Mucosa of gallbladder (tissue), 1 donor: ENCODE results near the gene NOX5. TPM values are rescaled to one million over a fixed set of nuclear protein-coding genes. Genes with fewer than 3 reads are reported as not detected.
"Not testable (repeated sequence)": the region's sequence is repeated elsewhere in the genome, so short reads cannot be mapped to it uniquely, and the experiment has no call there.

Experiments
- DNase-seq: peaks from one replicate; pipeline ENCODE4 v3.0.0-alpha.2; 2020; ENCODE audit warnings: low spot score
- total RNA-seq: library from RNA; stranded (reverse); gene quantifications from one replicate; pipeline ENCODE4 v1.2.1, GENCODE V29; 2021
- donor health status: DM: no; HTN: no; CAD: no.

Gene NOX5
- total RNA-seq, 1 donor from 2014 or later, result 0.26 TPM

DNA sequence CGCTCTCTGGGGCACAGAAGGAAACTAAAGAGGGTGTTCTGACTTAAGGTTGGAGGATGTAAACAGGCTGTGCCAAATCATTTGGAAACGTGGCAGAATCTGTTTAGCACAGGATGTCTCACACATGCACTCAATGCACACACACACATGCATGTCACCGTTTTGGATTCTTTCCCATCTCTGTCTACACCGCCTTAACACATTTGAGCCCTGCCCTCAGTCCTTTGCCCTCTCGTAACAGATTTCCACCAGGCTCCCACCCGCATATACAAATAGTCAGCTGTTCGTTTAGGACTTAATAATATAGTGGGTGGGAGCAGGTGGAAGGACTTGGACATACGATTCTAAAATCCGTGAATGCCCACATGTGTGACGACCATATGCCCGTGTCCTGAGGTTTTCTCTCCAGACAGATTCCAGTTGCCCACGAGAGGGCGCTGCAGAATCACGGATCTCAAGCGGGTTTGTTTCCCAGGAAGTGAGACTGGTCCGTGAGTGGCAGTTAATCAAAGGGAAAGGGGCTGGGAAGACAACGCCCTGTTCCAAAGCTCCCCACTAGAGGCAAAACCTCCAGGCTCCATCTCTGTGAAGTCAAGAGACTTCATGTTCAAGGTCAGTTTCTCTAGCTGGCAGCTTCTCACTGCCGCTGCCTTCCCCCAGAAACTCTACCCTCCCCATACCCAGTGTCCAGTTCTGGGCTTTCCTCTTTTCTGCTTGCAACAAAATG is 44.5 kb downstream of the NOX5 start:
- DNase-seq, result peak; percentile 92

DNA sequence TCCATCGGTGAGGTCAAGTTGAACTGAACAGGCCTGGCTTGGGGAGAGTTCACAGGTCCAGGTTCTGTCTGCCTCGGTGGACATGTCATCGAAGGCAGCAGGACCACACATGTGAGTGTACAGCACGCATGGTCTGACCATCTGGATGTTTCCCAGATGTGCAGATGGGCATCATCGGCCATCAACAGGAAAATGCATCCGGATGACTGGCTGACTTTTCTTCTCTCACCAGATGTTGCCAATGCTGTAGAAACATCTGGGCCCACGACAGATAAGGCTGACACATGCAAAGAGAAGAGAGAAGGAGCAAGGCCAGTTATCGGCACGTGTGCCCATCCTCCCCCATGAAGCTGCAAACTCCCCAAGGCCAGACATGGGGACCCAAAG is 45.1 kb downstream of the NOX5 start:
- DNase-seq, result no peak

DNA sequence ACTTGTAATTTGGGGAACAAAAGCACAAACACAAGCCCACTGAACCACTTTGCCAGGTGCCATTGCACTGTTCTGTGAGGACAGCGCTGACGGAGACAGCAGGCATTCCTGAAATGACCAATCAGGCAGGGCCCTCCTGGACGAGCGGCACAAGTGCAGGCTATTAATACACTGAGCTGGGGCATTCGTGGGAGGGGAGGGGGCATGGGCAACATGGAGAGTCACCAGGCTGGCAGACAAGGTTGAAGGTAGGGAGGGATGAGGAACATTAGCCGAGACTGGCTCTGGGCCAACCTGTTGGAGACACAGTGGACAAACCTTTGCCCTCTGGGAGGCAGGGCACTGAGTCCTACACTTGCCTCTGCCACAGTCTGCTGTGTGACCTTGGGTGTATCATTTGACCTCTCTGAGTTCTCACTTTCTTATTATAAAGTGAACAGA is 45.6 kb downstream of the NOX5 start:
- DNase-seq, result peak; percentile 55

DNA sequence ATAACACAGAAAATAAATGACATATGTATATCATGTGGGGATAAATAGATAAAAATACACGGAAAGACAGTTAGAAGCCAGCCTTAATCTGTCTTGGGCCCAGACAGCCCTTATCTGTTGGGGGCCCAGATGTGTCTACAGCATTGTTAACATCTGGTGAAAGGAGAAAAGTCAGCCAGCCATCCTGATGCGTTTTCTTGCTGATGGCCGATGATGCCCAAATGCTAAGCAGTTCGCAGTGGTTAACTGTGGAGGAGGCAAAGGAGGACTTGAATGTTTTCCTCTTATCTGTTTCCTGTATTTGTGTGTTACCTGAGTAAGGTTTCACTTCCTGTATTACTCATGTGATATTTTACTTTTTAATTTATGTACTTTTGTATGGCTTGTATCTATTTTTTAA is 46.2 kb downstream of the NOX5 start:
- no peak for DNase-seq

DNA sequence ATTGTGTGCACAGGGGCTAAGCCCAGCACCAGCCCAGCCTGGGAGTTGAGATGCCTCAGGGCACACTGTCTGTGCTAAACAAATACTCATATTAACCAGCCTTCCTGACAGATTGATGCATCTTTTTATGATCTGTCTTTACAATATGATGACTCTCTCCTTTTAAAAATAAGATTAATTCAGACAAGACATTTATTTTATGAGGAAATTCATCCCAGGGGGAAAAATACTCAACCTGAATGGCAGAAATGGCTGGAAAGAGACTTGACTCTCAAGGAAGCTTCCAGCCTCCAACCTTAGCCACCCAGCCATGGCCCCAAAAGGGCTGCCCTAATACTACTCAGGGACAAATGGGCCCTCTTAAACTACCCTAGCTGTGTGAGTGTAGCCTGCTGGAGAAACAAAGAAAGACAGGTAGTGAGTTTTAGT is 46.9 kb downstream of the NOX5 start:
- DNase-seq, result no peak

DNA sequence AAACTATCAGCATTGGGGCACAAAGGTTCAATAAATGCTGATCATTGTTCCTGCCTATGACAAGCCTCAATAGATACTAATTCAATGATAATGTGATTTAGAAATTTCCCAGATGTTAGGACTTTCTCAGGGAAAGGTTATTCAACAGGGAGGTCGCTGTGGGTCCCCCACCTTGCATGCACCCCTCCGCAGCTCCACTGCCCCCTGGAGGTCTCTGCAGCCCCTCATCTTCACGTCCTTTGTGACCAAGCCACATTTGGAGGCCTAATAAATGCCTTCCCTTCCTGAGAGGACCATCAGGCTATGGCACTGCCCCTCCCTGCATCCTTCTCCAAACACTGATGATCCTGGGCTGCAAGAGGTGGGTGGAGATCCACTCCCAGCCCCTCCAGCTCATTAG is 50.2 kb downstream of the NOX5 start:
- no peak for DNase-seq

DNA sequence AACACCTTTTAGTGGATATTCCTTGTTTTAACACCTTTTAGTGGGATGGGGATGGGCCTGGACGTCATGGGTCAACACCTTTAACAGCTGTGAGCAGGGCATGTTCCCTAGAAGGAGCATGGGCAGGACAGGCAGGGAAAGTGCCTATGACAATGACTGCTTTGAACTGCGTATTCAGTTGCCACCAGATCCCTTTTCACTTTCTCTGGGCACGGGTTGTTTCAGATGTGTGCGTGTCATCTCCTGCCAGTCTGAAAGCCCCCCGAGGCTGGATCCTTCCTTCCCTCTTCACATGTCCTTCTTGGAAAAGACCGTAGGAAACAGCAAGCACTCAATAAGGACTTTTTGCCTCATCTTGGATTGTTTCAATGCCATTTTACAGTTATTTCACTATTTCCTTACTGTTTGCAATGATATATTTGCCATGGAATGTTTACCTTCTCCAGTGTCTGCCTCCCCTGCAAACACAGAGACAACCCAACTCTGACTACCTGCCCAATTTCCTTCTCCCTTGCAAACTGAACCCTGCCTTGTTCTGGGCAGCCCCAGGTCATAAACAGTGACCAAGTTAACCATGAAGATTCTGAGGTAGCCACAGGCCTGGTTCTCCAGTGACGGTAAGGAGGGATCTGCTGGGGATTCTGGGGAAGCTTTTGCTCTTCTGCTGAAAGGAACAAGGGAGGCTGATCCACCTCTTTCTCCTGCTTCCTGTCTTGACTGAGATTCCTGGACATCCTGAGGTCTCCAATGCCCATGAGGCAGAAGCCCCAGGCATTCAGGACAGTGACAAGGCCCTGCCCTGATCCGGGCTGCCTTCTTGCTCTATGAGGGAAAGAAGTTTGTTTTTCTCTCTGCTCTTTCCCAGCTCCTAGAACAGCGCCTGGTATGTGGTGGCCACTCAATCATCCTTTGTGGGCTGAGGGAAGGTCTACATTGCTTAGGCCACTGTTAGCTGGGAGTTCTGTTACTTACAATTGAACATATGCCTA is 51.8 kb downstream of the NOX5 start:
- no peak for DNase-seq

DNA sequence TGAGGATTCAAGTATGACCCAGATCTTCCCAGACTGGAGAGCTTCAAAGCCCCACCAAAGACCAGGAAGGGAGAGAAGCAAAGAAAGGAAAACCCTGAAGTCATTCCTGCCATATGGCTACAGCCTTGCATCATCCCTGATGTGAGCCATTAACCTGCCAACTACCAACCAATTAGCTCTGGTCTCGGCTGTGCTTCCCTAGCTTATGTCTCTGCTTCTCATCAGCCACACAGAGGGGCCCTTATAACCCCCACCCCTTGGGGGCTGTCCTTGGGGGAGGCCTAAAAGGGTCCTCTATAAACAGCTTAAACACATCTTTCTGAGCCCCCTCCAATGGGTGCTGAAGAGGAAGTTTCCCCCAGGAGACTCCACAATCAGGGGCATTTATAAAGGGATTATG is 52.8 kb downstream of the NOX5 start:
- DNase-seq, result no peak

DNA sequence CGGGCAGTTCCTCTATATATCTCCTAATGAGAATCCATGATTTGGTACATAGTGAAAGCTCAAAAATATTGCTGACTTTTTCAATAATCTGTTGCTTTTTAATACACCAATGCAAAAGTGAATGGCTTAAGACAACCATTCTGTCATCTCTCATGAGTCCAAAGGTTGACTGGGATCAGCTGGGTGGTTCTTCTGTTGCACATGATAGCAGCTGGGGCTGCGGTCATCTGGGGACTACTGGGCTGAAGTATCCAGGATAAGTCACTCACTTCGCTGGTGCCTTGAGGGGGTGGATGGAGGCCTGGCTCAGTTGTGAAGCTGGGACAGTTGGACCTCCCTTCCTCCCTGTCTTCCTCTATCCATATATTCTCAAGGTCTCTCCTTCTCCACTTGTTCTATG is 53.7 kb downstream of the NOX5 start:
- no peak for DNase-seq

DNA sequence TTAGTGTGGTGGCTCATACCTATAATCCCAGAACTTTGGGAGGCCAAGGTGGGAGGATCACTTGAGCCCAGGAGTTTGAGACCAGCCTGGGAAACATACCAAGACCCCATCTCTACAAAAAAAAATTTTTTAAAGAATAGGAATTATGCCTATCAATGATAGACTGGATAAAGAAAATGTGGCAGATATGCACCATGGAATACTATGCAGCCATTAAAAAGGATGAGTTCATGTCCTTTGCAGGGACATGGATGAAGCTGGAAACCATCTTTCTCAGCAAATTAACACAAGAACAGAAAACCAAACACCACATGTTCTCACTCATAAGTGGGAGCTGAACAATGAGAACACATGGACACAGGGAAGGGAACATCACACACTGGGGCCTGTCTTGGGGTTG is 54.8 kb downstream of the NOX5 start:
- DNase-seq, result not testable (repeated sequence)

DNA sequence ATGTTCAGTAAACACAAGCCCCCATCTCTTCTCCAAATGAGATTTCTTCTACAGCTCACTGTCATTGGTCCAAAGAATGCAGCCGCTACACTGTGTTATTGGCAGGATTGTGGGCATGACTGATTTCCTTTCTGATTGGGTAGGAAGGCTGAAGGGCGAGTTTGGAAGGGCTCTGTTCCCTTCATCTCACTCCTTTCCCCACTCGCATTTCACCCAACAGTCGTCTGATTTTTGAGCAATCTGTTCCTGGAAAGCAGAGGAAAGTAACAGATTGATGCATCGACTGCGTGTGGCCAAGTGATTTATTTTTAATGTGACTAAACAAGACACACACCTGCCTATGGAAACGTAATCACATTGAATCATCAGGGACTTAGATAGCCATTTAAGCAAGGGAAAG is 55.5 kb downstream of the NOX5 start:
- DNase-seq, result no peak

DNA sequence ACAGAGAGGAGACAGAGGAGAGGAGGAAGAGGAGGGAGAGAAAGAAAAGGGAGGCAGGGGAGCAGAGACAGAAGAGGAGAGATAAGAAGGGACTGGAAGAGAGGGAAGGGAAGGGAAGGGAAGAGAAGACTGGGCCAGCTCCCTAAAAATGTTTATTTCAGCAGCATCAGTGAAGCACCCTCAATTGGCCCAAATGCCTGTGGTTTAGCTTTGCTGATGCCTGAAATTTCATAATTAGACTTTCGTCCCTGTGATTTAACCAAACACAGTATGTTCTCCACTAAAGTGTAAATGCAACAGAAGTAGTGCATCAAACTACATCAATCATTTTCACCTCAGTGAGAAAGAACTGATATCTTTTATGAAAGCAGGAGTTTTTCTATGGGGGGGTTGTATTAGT is 55.9 kb downstream of the NOX5 start:
- no peak for DNase-seq

DNA sequence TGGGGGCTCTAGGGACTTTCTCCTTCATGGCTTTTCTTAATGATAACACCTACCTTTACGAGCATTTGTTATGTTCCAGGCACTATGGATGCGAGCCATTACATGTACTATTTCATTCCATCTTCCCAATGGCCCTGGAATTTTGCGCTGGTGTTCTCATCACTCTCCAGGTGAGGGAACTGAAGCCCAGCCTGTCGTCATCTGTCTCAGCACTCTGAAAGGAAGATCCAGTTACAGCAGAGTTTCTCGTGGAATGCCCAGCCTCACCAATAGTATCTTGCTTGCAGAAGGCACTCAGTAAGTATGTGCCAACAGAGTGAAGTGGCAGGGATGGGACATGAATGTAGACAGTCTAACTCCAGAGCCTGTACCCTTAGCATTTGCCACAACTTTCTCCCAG is 56.8 kb downstream of the NOX5 start:
- no peak for DNase-seq

DNA sequence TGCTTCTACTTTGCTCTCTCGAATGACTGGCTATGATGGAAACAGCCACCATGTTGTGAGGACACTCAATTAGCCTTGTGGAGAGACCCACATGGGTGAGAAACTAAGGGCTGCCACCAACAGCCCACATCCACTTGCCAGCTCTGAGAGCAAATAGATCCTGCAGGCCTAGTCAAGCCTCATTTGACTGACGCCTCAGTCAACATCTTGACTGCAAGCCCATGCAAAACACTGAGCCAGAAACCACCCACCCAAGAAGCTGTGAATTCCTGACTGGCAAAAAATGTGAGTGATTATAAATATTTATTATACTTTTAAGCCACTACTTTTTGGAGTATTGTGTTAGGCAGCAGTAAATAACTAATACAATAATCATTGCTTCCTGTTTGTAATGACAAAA is 58.4 kb downstream of the NOX5 start:
- no peak for DNase-seq

DNA sequence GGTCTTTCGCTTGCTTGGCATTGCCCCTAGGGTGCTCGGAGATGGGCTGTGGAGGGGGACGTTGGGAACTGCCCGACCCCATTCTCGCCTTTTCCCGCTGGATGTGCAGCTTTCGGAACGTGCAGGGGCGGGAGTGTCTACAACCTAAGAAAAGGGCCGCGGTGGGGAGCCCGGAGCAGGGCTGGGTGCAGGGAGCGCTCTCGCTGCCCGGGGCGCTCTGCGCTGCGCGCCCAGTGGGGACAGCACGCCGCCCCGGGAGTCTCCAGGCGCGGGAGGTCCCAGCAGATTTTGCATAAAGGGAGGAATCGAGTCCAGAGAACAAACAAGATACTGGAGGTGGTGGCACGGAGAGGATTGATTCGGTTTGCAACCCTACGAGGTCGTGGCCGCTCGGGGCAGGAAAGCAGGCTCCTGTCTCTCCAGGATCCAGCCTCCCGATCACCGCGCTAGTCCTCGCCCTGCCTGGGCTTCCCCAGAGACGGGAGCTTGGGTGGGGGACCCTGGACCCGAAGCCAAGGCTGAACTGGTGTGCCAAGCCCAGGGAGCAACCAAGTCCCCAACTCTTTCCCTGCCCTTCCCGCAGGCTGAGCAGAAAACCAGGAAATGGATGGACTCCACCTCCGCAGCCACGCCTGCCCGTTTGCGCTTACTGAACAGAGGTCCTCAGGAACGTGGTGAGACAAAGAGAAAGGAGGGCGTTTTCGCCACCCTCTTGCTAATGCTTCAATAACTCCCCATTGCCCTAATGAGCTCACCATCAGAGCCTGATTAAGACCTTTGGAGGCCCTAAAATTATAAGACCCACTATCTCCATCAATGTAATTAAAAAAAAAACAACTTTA is 59.7 kb downstream of the NOX5 start:
- DNase-seq, result peak; percentile 66

DNA sequence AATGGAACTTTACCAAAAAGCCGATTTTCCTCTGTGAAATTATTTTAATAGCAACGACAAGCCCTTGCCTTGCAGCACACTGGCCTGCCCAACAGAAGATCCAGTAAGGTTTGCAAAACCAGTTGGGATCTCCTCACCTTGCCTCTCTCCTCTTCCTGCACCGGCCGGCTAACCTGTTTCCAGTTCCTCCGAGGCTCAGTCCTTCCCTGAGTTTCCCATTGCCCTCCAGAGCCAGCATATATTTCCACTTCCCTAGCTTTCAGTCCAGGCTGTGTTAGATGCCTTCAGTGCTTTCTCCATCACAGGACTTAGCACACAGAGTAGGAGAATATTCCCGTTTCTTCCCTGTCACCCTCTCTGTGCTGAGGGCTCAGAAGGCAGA is 60.3 kb downstream of the NOX5 start:
- no peak for DNase-seq

DNA sequence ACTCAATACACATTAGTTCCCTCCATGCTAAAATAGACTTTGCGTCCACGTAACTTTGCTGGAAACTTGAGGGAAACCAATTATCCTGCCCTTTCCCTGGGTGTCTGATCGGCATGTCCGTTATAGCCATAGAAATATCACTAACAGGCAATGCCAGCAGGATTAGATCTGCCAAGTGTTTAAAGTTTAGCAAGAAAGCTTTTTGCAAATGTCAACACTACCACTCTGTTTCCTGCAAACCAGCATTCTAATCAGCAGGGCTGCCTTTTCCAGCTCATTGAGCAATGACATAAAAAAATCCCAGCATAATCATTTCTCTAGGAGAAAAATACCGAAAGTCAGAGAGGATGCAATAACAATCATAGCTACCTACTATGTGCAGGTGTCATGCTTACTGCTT is 60.9 kb downstream of the NOX5 start:
- DNase-seq, result no peak

DNA sequence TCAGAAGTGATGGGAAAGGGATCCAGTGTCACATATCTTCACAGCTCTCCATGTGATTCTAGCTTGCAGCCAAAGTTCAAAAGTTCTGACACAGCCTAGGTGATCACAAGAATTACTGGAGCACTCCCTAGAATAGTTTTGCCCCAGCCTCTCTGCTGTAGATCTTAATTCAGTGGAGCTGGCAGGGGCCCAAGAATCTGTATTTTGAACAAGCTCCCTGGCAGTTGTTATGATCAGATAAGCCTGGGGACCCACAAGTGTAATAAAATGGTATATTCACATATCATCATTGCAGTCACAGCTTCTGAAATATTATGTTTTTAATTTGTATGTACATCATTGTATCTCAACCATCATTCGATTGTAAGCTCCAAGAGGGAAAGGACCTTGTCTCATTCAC is 62.3 kb downstream of the NOX5 start:
- no peak for DNase-seq

DNA sequence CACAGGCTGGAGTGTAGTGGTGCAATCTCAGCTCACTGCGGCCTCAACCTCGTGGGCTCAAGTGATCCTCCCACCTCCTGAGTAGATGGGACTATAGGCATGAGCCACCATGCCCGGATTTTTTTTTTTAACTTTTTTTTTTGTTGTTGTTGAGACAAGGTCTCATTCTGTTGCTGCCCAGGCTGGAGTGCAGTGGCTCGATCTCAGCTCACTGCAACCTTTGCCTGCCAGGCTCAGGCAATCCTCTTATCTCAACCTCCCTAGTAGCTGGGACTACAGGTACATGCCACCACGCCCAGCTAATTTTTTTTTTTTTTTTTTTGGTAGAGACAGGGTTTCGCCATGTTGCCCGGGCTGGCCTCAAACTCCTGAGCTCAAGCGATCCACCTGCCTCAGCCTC is 64.1 kb downstream of the NOX5 start:
- no peak for DNase-seq

DNA sequence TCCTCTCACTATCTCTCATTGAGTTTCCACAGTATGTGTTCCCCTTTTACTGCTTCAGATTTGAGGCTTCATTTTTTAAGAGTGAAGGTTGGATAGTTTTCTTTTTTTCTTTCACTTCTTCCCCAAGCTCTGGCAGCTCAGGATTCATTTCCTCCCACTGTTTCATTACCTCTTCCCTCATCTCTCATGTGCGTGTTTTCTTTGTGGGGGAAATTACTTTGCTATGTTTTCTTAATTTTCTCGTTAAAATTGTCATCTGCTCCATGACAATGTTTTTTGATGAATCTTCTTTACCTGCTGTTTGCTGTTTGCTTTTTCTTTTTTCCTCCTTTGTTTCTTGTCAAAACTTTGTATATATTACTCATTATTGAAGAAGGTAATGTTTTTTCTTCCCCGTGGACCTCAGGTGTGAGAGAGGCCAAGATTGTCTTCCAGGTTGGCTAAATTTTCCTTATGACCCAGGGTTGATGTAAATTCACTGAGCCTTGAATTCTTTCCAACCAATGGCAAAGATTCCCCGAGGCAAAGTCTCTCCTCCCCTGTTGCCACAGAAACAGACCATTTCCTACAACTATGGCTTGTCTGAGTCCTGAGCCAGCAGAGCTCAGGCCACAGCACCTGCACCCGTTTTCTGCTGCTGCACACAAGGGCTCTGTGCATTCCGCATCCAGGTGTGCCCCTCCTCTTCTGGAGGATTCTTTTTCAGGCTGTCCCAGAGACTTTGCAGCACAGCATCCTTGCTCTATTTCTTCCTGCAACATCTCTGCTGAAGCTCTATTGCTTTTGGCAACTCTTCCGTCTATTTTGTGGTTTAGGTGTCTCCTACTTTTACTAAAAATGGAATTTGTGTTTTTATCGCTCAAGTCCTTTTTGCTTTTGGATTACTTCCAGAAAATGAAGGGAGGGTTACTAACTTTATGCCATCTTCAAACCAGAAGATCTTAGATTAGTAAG is 66.1 kb downstream of the NOX5 start:
- no peak for DNase-seq
